HepG2 (cell line): ENCODE measurements around the gene SNX3.

ENCODE experiments used
- CHD4 ChIP-seq: fragments of 200-600 bp; sonication (generic); IDR thresholded peaks from 2 replicates; pipeline ENCODE4 v1.7.0; 2017; ENCODE audit warnings: mild to moderate bottlenecking, low read length, borderline replicate concordance
- FOXK2 ChIP-seq: fragments of 450-650 bp; IDR thresholded peaks from 2 replicates; pipeline ENCODE4 v1.6.1; 2016
- GABPB1 ChIP-seq: IDR thresholded peaks from 2 replicates; pipeline ENCODE4 v1.6.1; 2016; ENCODE audit warnings: mild to moderate bottlenecking, missing genetic modification reagents, moderate library complexity, missing compliant biosample characterization
- HMGXB4 ChIP-seq, 2 experiments: sonication (generic) in 1 of 2; formaldehyde crosslinking in 1 of 2; IDR thresholded peaks; 2 replicates each; pipeline versions ENCODE4 v1.4.0 to v1.6.1; 2018 to 2020; ENCODE audit warnings: missing genetic modification reagents in 2 of 2, borderline replicate concordance in 1 of 2, low read depth in 1 of 2, mild to moderate bottlenecking in 1 of 2, missing biosample characterization in 1 of 2
- KLF16 ChIP-seq, 2 experiments: sonication (generic) in 1 of 2; formaldehyde crosslinking in 1 of 2; IDR thresholded peaks; 2 replicates each; pipeline versions ENCODE4 v1.6.1 to v1.8.0; 2016 to 2023; ENCODE audit warnings: missing genetic modification reagents in 2 of 2, missing compliant biosample characterization in 1 of 2
- NCOA2 ChIP-seq: sonication (generic); formaldehyde crosslinking; IDR thresholded peaks from 2 replicates; pipeline ENCODE4 v1.8.0; 2022; ENCODE audit warnings: inconsistent platforms
- PHF5A ChIP-seq: IDR thresholded peaks from one replicate; pipeline ENCODE4 v1.6.1; 2018; ENCODE audit warnings: low read depth, missing genetic modification reagents; ENCODE audit not compliant: unreplicated experiment
- RXRA ChIP-seq: sonication (generic); formaldehyde crosslinking; IDR thresholded peaks from 2 replicates; pipeline ENCODE4 v1.5.1; 2020; ENCODE audit warnings: missing genetic modification reagents
- TRAFD1 ChIP-seq: sonication (generic); formaldehyde crosslinking; IDR thresholded peaks from 2 replicates; pipeline ENCODE4 v1.5.1; 2020; ENCODE audit warnings: missing genetic modification reagents, mild to moderate bottlenecking, borderline replicate concordance
- ZBTB8A ChIP-seq: sonication (generic); formaldehyde crosslinking; IDR thresholded peaks from 2 replicates; pipeline ENCODE4 v1.4.0; 2020; ENCODE audit warnings: mild to moderate bottlenecking, low read depth, missing genetic modification reagents, borderline replicate concordance
- TF ChIP-seq, protein P1 (sequence below): sonication (generic); formaldehyde crosslinking; IDR thresholded peaks from 2 replicates; pipeline ENCODE4 v1.5.0; 2020; ENCODE audit warnings: mild to moderate bottlenecking, missing genetic modification reagents, moderate library complexity
- TF ChIP-seq, protein P2 (sequence below): sonication (generic); formaldehyde crosslinking; IDR thresholded peaks from 2 replicates; pipeline ENCODE4 v1.8.1; 2022; ENCODE audit warnings: mild to moderate bottlenecking, missing genetic modification reagents
- TF ChIP-seq, protein P3 (sequence below): sonication (generic); formaldehyde crosslinking; IDR thresholded peaks from 2 replicates; pipeline ENCODE4 v1.4.0; 2020; ENCODE audit warnings: low read depth, mild to moderate bottlenecking, missing genetic modification reagents

GRCh38 chr6:108163267-108163643, 97.6 kb downstream of the SNX3 start:
- no peak for TF ChIP-seq GABPB1 (CRISPR knock-in tag)
- no peak for TF ChIP-seq KLF16 (CRISPR knock-in tag; IDR thresholded peaks at IDR 0.05)
- no peak for TF ChIP-seq TRAFD1 (CRISPR knock-in tag)
- TF ChIP-seq, protein P1, sequence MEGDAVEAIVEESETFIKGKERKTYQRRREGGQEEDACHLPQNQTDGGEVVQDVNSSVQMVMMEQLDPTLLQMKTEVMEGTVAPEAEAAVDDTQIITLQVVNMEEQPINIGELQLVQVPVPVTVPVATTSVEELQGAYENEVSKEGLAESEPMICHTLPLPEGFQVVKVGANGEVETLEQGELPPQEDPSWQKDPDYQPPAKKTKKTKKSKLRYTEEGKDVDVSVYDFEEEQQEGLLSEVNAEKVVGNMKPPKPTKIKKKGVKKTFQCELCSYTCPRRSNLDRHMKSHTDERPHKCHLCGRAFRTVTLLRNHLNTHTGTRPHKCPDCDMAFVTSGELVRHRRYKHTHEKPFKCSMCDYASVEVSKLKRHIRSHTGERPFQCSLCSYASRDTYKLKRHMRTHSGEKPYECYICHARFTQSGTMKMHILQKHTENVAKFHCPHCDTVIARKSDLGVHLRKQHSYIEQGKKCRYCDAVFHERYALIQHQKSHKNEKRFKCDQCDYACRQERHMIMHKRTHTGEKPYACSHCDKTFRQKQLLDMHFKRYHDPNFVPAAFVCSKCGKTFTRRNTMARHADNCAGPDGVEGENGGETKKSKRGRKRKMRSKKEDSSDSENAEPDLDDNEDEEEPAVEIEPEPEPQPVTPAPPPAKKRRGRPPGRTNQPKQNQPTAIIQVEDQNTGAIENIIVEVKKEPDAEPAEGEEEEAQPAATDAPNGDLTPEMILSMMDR (CRISPR knock-in tag), result no peak
- no peak for TF ChIP-seq CHD4
- TF ChIP-seq, protein P2, sequence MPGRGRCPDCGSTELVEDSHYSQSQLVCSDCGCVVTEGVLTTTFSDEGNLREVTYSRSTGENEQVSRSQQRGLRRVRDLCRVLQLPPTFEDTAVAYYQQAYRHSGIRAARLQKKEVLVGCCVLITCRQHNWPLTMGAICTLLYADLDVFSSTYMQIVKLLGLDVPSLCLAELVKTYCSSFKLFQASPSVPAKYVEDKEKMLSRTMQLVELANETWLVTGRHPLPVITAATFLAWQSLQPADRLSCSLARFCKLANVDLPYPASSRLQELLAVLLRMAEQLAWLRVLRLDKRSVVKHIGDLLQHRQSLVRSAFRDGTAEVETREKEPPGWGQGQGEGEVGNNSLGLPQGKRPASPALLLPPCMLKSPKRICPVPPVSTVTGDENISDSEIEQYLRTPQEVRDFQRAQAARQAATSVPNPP (CRISPR knock-in tag), result no peak
- no peak for TF ChIP-seq PHF5A (CRISPR knock-in tag)
- TF ChIP-seq ZBTB8A (CRISPR knock-in tag), result no peak
- TF ChIP-seq HMGXB4 (CRISPR knock-in tag; IDR thresholded peaks at IDR 0.05; ENCODE audit: borderline replicate concordance in 1 of 2, low read depth in 1 of 2), result no peak
- TF ChIP-seq, protein P3, sequence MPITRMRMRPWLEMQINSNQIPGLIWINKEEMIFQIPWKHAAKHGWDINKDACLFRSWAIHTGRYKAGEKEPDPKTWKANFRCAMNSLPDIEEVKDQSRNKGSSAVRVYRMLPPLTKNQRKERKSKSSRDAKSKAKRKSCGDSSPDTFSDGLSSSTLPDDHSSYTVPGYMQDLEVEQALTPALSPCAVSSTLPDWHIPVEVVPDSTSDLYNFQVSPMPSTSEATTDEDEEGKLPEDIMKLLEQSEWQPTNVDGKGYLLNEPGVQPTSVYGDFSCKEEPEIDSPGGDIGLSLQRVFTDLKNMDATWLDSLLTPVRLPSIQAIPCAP, result no peak
- TF ChIP-seq NCOA2 (CRISPR knock-in tag), result no peak
- no peak for TF ChIP-seq FOXK2
- TF ChIP-seq RXRA (CRISPR knock-in tag), result no peak
